CD4-positive, alpha-beta T cell treated with Interleukin-17A for 4 hours (primary cell): ENCODE results near the gene GSKIP.
A peak's percentile ranks its signal among the peaks of the same experiment; 100 is the strongest.

ENCODE experiments used
- DNase-seq: peaks from one replicate; pipeline ENCODE4 v3.0.0-alpha.2; 2020; ENCODE audit warnings: mixed read lengths

The GSKIP gene

DNA sequence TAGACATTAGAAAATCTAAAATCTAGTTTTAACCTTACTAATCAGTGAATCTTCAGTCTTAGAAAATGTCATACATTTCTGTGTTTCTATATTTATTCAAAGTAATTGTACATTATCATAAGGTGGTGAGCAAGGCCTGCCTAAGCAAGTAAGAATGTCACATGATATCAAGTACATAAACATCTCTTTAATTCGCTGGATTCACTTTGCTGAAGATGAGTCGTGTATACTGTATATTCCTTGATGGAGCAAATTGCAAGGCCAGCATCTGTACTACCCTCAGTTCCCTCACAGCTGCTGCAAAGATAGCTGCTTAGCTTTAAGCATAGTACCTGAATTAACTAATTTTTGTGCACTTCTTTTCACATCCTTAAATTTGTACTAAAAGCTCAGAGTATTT lies 20.1 kb downstream of the GSKIP start:
- DNase-seq = no peak

DNA sequence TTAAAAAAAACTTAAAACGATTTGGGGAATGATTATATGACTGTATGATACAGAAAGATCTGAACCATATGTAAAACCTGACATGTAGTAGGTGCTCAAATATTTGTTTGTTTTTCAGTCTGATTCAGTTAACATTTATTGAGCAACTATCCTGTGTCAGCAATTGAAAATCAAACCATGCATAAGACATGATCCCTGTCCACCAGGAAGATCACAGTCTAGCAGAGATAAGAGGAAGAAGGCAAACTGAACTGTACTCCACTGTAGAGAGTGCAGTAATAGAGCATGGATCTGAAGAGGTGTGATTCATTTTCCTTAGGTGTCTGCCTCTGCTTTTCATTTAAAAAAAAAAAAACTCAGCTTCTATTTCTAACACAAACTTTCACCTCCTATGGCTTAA lies 20.7 kb downstream of the GSKIP start:
- no peak for DNase-seq

DNA sequence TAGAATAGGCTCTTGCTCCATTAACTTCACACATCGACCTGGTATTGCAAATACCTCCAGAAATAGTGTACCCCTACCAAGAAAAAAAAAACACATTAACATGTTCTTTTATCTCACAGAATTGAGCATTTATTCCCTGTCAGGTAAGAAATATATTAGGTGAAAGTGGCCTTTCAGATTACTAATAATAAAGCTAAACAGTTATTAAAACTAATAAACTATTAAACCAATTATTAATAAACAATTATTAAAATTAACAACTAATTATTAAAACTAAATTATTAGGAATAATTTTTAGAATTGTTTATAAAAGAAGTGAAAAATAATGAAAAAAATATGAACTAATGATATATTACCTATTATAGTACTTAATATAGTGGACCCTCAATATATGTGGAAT lies 21.4 kb downstream of the GSKIP start:
- DNase-seq = no peak

DNA sequence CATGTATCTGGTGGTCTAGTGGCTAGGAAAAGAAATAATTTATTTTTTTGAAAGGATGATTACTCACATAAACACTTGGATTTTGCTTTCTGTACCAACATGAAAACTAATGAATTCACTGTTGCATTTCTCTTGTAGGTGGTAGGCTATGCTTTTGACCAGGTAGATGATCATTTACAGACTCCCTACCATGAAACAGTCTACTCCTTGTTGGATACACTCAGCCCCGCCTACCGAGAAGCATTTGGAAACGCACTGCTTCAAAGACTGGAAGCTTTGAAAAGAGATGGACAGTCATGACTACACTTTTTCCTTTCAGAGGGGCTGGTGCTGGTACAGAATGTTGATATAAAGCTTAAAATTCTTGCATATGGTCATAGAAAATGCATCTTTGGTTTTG lies 22.1 kb downstream of the GSKIP start:
- DNase-seq = no peak

DNA sequence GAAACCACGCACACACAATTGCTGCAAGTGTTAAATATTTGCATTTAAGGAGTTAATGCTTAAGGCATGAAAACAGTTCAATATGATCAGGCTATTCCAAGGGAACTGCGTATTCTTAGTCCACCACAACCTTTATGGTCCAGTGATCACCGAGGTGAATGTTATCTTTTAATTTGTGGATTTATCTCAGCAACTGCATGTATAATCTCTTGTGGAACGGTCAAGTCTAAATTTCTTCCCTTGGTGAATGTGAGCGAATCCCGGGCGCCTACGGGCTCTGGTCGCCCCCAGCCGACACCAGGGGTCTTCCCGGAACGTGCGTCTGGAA lies 27.6 kb downstream of the GSKIP start:
- no peak for DNase-seq

DNA sequence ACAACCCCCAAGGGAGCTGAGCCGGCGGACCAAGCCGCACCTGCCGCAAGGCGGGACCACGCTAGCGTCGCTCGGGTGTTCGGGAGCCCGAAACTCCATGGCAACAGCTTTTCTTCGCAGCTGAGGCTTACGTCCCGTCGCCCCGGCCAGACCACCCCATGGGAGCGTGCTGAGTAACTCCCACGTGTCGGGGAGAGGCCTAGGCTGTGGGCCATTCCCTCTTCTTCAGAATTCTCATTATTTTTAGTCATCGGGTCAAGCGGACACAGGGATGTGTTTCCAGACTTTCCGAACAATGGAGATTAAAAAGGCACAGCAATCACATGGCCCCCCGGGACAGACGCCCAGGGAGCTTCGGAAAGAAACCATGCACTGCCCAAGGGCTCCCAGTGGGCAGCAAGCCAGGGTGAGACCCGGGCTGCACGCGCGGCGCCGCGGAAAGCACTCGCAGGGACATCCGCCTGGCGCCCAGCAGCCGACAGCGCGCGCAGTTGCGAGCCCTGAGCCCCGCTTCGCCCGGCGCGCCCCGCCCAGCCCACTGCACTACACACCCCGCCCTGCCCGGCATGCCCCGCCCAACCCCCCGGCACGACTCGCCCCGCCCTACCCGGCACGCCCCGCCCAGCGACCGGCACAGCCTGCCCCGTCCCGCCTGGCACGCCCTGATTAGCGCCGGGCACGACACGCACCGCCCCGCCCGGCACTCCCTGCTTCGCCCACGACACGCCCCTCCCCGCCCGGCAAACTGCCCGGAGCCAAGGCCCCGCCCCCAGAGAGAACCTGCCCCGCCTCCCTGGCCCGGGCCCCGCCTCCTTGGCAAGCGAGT lies 28.2 kb downstream of the GSKIP start:
- DNase-seq = peak; percentile 99

DNA sequence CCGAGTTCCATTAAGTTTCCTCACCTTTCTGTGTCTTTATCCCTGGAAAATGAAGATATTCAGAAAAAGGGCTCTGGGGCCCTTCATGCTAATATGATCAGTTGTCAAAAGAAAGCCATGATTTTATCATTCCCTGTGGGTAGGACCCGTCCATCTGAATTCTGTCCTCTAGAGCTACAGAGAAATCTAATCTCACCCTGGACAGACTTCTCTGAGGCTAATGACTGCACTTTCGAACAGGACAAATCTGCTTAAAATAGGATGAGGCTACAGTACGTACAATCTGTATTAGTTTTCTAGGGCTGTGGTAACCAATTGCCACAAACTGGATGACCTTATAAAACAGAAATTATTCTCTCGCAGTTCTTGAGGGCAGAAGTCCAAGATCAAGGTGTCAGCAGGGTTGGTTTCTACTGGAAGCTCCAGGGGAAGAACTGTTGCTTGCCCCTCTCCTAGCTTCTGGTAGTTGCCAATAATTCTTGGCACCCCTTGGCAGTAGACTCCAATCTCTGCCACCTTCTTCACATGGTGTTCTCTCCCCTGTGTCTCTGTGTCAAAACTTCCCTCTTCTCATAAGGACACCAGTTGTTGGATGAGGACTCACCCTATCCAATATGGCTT lies 29.9 kb downstream of the GSKIP start:
- DNase-seq = no peak

DNA sequence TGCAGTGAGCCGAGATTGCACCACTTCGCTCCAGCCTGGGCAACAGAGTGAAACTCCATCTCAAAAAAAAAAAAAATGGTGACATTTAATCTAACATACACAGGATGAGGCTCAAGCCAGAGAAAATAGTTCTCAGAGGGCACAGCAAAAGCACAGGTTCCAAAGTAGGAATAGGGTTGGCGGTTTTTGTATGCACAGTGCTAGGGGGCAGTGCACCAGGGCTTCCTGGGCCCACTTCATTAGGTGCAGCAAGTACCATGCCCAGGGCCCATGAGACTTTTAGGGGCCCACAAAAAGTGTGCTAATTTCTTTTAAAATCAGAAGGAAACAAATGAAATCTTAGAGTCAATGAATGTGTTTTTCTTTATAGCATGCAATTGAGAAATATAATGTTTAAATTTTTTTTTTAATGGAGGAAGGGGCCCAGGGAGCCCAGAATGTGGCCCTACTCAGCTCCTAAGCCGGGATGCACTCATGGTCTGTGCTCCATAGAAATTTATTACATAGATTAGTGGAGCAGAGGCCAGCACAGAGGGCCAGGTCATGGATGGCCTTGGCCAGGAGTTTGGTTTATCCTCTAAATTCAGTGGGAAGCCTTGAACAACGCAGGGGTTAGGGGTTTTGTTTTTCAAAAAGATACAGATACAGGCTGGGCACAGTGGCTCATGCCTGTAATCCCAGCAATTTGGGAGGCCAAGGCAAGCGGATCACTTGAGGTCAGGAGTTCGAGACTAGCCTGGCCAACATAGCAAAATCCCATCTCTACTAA lies 30.9 kb downstream of the GSKIP start:
- DNase-seq = no peak

DNA sequence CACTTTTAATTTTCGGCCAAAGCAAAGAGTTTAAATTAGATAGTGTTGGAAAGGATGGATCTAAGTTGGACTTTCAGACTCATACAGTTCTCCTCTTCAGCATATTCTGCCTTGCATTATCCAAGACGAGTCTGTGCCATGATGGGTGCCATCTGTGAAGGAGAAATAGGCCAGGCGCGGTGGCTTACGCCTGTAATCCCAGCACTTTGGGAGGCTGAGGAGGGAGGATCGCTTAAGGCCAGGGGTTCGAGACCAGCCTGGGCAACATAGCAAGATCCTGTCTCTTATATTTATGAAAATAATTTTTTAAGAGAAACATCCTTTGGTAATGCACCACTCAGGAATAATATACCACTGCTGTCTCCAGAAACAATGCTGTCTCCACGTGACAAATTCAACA lies 35.1 kb downstream of the GSKIP start:
- no peak for DNase-seq

DNA sequence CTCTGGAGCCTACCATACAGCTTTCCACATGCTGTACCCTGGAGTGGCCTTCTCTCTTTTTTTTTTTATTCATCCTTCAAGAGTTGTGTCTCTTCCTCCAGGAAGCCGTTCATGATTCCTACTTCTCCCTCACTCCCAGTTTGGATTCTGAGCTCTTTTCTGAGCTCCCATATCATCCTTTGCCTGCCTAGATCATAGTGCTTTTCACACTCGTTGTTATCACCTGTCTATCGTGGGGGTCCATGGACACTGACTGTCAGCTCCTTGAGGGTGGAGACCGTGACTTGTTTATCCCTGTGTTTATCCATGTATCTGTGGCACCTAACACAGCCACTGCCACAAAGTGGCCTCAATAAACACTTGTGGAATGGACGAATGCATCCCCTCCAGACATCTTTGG lies 35.6 kb downstream of the GSKIP start:
- DNase-seq = no peak

DNA sequence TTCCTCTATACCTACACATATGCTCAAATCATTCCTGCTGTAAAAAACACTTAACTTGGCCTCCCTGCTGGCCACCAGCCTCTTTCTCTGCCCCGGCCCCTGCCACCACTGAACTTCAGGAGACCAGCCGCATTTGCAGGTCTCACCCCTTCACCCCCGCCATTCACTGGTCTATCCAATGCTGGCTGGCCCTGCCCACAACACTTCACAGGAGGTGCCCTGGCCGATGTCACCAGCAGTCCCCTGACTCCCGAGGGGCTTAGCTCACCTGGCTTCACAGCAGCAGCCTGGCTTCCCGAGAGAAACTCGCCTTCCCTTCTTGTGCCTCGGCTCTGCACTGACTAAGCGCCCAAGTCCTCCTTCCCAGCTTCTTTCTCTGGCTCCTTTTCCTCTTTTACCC lies 36.1 kb downstream of the GSKIP start:
- DNase-seq = no peak

DNA sequence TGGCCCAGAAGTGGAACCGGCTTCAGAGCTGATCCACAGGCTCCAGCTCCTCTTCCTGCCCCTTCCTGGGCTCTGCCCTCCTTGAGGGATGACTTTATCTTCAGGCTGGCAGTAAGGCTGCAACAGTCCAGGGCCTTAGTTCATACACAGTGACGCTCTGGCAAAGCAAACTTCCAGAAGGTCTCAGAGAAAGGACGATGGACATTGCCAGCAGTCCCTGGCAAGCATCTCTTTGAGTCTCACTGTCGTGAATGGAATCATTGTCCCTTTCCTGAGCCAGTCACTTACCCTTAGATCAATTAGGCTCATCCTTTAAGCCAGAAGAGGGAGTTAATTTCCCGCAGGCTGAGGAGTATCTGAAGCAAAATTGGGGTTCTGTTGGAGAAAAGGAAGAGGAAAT lies 37.2 kb downstream of the GSKIP start:
- DNase-seq = no peak

DNA sequence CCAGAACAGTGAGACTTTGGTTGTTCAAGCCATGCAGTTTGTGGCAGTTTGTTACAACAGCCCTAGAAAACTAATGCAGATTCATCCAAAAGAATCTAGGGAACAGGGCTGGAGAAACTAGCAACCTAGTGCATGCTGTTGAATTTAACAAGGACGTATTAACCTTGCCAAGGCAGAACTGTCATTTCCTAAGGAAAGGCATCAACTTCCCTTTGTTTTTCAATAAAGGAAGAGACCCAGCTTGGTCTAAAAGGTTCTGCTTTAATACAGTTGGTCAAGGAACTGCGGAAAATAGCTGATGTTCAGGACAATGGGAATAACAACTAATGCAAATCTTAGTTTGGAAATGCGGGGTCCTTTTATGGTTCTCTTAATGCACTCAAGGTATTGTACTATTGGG lies 40.1 kb downstream of the GSKIP start:
- no peak for DNase-seq

DNA sequence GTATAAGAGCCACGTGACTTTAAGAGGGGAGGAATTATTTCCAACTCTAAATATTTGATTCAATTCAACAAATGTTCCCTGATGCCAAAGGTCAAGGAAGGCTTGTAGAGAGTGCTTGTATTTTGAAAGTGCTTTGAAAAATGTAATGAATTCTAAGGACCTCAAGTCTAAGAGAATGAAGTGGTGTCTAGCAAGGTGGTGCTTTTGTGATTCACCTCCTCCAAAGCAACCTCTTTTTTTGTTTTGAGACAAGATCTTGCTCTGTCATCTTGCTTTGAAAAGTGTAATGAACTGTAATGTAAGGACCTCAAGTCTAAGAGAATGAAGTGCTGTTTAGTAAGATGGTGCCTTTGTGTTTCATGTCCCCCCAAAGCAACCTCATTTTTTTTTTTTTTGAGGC lies 42.4 kb downstream of the GSKIP start:
- DNase-seq = no peak

DNA sequence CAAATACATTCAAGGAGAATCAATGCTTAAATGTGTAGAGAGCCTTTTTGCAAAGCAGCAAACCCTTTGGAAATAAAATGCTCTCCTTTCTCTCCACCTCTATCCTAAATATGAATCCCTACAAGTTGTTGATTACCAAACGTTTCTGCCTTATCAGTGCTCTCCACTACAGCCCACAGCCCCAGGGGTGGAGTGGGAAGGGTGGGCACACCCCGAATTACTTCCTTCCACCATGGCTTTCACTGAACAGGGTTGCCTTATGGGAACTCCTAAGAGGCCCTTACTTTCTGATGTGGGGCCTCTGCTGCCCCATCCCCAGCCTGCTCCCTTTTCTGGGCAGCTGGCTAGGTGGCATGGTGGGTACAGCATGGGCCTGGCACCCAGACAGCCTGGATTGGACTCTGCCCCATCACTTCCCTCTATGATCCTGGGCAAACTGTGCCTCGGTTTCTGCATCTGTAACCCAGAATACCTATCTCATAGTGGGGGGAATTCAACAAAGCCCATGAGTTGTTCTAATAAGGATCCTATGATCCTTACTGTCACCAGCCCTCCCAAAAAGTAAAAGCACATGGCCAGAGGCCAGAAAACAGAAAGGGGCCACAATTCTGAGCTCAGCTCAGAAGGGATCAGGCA lies 44.7 kb downstream of the GSKIP start:
- no peak for DNase-seq

DNA sequence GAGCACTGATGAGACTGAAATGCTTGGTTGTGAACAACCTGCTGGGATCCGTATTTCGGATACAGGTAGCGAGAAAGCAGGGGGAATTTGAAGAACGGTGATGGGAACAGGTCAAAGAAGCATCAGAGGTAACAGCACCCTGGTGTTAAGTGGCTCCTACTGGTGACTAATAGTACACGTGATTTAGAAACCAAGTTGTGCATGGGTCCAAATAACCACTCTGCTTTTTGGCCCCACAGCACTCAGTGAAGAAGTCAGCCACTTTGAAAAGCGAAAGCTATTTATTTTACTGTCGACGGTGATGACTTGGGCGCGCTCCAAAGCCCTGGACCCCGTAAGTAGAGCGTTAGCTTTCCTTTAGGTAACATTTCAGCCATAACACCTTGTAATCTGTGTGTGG lies 45.3 kb downstream of the GSKIP start:
- no peak for DNase-seq

DNA sequence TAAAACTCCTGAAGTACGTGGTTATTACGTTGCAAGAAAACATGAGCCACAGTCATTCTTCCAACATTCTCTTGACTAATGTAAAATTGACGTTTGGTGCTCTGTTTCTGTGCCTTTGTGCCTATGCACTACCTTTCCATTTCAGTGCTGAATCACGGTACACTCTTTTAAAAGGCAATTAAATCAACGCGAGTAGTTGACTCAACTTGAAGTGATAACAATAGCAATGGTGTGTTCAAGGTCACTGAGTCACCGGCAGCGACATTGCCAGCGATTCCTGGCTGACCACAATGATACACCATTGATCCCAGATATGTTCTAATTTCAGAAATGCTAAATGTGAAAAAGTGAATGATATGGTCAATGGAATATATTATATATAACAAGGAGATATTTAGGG lies 46.4 kb downstream of the GSKIP start:
- no peak for DNase-seq

DNA sequence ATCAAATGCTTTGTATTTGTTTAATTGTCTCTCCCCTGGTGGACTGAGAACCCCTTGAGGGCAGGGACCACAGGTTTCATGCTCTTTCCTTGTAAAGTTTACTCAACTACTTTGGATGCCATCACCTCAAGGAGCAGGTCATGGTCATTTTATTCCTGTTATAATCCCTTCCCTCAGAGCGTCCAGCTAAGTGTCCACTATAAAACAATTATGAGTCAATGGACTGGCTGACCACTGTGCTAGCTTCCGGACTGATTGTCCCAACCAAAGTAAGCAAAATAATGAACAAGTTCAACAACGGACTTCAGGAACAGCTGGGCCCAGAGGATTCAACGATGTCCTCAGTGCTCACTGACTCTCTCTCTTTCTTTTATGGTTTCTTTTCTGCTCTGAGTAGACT lies 46.8 kb downstream of the GSKIP start:
- DNase-seq = no peak

DNA sequence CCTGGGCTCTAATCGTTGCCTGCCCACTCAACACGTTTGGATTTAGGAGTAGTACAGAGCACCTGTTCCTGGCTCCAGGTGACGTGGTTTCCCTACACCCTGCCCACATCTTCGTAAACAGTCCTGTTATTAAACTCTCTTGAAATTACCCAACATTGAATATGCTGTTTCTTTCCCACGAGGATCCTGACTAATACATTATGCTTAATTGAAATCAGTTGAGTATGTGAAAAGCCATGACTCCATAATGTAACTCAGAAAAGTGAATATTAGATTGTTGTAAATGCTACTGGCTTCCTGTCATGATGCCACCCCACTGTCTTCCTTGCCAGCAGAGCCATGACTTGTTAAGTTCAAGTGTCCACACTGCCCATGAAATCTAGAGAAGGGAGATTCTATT lies 50.2 kb downstream of the GSKIP start:
- DNase-seq = no peak

DNA sequence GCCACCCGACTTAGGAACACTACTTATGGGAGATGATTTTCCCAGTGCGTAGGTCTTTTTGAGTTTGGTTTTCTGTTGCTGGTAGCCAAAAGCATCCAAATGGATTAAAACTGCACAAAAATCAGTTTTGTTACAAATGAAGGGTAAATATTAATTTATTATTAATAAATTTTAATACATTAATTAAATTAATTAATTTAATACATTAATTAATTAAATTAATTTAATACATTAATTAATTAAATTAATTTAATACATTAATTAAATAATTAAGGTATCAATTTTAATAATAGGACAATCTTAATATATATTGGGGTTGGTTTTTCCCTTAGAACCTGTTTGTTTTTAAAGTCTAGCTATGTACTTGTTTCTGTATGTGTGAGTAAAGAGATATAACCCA lies 52.2 kb downstream of the GSKIP start:
- no peak for DNase-seq

DNA sequence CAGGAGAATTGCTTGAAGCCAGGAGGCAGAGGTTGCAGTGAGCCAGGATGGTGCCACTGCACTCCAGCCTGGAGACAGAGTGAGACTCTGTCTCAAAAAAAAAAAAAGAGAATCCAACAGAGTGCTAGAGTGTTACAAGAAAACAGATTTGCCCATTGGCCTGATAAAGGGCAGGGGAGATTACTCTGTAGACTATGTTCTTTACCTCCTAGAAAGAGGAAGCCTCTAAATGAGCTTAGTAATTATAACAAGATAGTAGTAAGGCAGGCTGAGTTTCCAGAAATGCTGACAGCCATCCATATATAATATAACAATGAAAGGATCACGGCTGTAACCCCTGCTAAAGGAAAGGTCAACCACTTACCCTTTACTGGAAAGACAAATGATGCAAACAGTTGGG lies 53.0 kb downstream of the GSKIP start:
- no peak for DNase-seq

DNA sequence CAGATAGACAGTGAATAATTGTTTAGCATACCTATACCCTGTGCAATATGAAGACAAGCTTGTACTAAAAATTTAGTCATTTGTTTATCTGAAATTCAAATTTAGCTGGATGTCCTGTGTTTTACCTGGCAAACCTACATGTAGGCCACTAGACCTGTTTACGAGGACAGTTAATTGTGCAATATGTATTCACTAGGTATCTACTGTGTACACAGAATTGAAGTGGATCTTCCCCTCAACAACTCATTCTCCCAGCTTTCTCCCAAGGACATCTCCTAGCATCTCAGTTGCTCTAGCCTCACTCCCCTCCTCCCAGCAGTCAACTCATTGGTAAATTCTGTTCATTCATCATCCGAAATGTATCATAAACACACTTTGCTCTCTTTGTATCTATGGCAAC lies 53.9 kb downstream of the GSKIP start:
- no peak for DNase-seq

DNA sequence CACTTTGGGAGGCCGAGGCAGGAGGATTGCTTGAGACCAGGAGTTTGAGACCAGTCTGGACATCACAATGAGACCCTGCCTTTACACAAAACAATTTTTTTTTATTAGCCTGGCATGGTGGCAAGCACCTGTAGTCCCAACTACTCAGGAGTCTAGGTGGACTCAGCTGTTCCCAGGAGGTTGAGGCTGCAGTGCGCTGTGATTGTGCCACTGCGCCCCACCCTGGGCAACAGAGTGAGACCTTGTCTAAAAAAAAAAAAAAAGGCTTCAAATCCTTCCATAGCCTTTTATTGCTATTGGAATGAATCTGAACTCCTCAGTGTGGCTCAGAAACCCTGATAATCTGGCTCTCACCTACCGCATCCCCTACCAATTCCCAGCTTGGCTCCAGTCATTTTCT lies 54.7 kb downstream of the GSKIP start:
- no peak for DNase-seq

DNA sequence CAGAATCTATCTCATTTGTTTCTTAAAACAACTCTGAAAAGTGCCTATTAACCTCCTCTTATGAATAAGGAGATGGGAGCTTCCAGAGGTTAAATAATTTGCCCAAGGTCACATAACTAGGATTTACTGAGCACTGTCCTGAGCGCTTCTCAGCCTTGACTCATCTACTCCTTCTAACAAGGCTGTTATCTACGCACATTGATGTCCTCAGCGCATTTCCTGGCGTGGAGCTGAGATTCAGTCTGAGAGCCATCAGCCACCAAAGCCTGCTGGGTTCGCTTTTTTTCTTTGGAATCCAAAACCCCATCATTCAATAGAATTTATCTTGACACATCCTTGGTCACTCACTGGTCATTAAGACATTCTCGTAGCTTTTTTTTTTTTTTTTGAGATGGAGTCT lies 57.9 kb downstream of the GSKIP start:
- DNase-seq = no peak
